Right lobe of liver (tissue), 4 donors: ENCODE measurements around the gene STC2.

ENCODE experiments used
- CTCF ChIP-seq, 4 donors: fragments of 200-600 bp in 3 of 4; fragments of 450-650 bp in 1 of 4; IDR thresholded peaks; one replicate each; pipeline versions ENCODE4 v1.5.1 to v1.8.0; 2016 to 2022; ENCODE audit warnings: antibody characterized with exemption in 4 of 4, mild to moderate bottlenecking in 2 of 4
- POLR2A ChIP-seq: fragments of 450-650 bp; IDR thresholded peaks from one replicate; pipeline ENCODE4 v1.6.1; 2017; ENCODE audit warnings: antibody characterized with exemption, mild to moderate bottlenecking
- donor health status: DM: no; HTN: no; CAD: no.
- donor health status: DM: no; HTN: no; CAD: no.
- donor health status: DM: no; HTN: yes; CAD: no.

- TF ChIP-seq CTCF (IDR thresholded peaks at IDR 0.05) (no peak), POLR2A (no peak)
These were observed 4.5 kb downstream of the STC2 start for GRCh38 chr5:173323799-173324114.
